Upper lobe of left lung (tissue), 6 donors: ENCODE measurements around the gene LRRN4CL. TPM values are rescaled to one million over a fixed set of nuclear protein-coding genes. Genes with fewer than 3 reads are reported as not detected.

ENCODE experiments used
- ATAC-seq, 2 donors: fragments of 200-7000 bp; cut with Tn5 transposase; one replicate each; pipeline ENCODE4 v1.9.1; 2022; ENCODE audit warnings: mild to moderate bottlenecking in 2 of 2, moderate library complexity in 2 of 2; ENCODE audit not compliant: low FRiP score in 2 of 2
- DNase-seq, 2 donors: peaks; one replicate each; pipeline ENCODE4 v3.0.0-alpha.2; 2019 to 2020
- H3K27ac ChIP-seq, 4 donors: fragments of 200-600 bp; sonication (generic); one replicate each; pipeline ENCODE4 v1.5.1; 2016 to 2019
- H3K27me3 ChIP-seq, 4 donors: fragments of 200-600 bp; sonication (generic); one replicate each; pipeline ENCODE4 v1.5.1; 2017 to 2019
- H3K36me3 ChIP-seq, 4 donors: fragments of 200-600 bp; sonication (generic); one replicate each; pipeline ENCODE4 v1.5.1; 2016 to 2019
- H3K4me1 ChIP-seq, 4 donors: fragments of 200-600 bp; sonication (generic); one replicate each; pipeline ENCODE4 v1.5.1; 2018 to 2019
- H3K4me3 ChIP-seq, 4 donors: fragments of 200-600 bp; sonication (generic); one replicate each; pipeline ENCODE4 v1.5.1; 2017 to 2019; ENCODE audit warnings: mild to moderate bottlenecking in 2 of 4, moderate library complexity in 1 of 4
- H3K9me3 ChIP-seq, 4 donors: fragments of 200-600 bp; sonication (generic); one replicate each; pipeline ENCODE4 v1.5.1; 2018 to 2019
- EP300 ChIP-seq, 4 donors: sonication (generic); formaldehyde crosslinking; IDR thresholded peaks; one replicate each; pipeline ENCODE4 v1.5.1; 2017; ENCODE audit warnings: antibody characterized with exemption in 4 of 4, control low read depth in 2 of 4
- POLR2A ChIP-seq, 4 donors: fragments of 450-650 bp; IDR thresholded peaks; one replicate each; pipeline ENCODE4 v1.5.1; 2016 to 2017; ENCODE audit warnings: antibody characterized with exemption in 4 of 4, mild to moderate bottlenecking in 2 of 4
- POLR2AphosphoS5 ChIP-seq, 2 donors: sonication (generic); formaldehyde crosslinking; IDR thresholded peaks; one replicate each; pipeline ENCODE4 v1.5.1; 2017; ENCODE audit warnings: antibody characterized with exemption in 2 of 2
- WGBS, 2 donors: methylation state at CpG; one replicate each; pipeline ENCODE4 v1.1.5; 2017 to 2018; 5-methylcytosine and 5-hydroxymethylcytosine counted together
- total RNA-seq, 6 donors: library from RNA; depleted of rRNA in 4 of 6; stranded (reverse); fragments of >200 nt in 4 of 6; gene quantifications; one replicate each; pipeline versions ENCODE4 v1.1.0 to v1.2.1, GENCODE V29; 2016 to 2021
- TF ChIP-seq, protein P1 (sequence below), 6 experiments: fragments of 450-650 bp in 4 of 6; fragments of 200-600 bp in 2 of 6; sonication (generic) in 2 of 6; IDR thresholded peaks; one replicate each; pipeline ENCODE4 v1.5.1; 2016 to 2019; ENCODE audit warnings: antibody characterized with exemption in 6 of 6
- donor health status: DM: no; HTN: no; CAD: no; lungs with moderate emphysema.
- donor health status: DM: no; HTN: yes; CAD: no; lungs with severe emphysema.

LRRN4CL gene
- total RNA-seq, 6 donors from 2014 or later, result 0.61 to 6.4 (median 1.8) TPM

- H3K27ac ChIP-seq, result peak overlapping the region; percentile 93 to 98 (median 95)
Measured at GRCh38 chr11:62708392-62708791, 19.1 kb upstream of the LRRN4CL start.

GRCh38 chr11:62707277-62707861, 18.0 kb upstream of the LRRN4CL start, which contains the start of the genes BSCL2 and GNG3:
Gene BSCL2, minus strand, starts transcription at chr11:62707424. Its CDS starts 229 bp downstream, at chr11:62707195.
Gene GNG3, plus strand, starts transcription at chr11:62707676. Its CDS starts 620 bp downstream, at chr11:62708296.
- Histone ChIP-seq H3K27me3 (no peaks in the 10 kb centered on the region), H3K4me1 (peaks cover 31 to 43% (median 38%) of the 10 kb centered on the region in 4 donors), H3K27ac (peak within 1 kb of the TSS; percentile 62 to 98 (median 94)), H3K9me3 (no peaks in the 10 kb centered on the region), H3K36me3 (peaks cover 4 to 21% (median 17%) of the 10 kb centered on the region in 4 donors), H3K4me3 (peak within 1 kb of the TSS; percentile 49 to 85 (median 73))
- no peak for DNase-seq
- WGBS, 2 donors, result 92 to 96% methylated on average over 6 to 9 of the region's 10 CpGs
- TF ChIP-seq EP300 (IDR thresholded peaks at IDR 0.05), result no peak
- no peak for TF ChIP-seq POLR2A (IDR thresholded peaks at IDR 0.05)
- TF ChIP-seq POLR2AphosphoS5 (IDR thresholded peaks at IDR 0.05), result no peak
- TF ChIP-seq, protein P1, sequence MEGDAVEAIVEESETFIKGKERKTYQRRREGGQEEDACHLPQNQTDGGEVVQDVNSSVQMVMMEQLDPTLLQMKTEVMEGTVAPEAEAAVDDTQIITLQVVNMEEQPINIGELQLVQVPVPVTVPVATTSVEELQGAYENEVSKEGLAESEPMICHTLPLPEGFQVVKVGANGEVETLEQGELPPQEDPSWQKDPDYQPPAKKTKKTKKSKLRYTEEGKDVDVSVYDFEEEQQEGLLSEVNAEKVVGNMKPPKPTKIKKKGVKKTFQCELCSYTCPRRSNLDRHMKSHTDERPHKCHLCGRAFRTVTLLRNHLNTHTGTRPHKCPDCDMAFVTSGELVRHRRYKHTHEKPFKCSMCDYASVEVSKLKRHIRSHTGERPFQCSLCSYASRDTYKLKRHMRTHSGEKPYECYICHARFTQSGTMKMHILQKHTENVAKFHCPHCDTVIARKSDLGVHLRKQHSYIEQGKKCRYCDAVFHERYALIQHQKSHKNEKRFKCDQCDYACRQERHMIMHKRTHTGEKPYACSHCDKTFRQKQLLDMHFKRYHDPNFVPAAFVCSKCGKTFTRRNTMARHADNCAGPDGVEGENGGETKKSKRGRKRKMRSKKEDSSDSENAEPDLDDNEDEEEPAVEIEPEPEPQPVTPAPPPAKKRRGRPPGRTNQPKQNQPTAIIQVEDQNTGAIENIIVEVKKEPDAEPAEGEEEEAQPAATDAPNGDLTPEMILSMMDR (IDR thresholded peaks at IDR 0.05), result no peak
- no peak for ATAC-seq

More at GRCh38 chr11:62708392-62708791, 19.1 kb upstream of the LRRN4CL start:
- Histone ChIP-seq H3K36me3 (peaks cover 4 to 29% (median 22%) of the 10 kb centered on the region in 4 donors), H3K4me1 (peaks cover 36 to 51% (median 40%) of the 10 kb centered on the region in 4 donors), H3K4me3 (peak overlapping the region in 3 of 4 donors; percentile 54 to 66 (median 55)), H3K27me3 (no peaks in the 10 kb centered on the region), H3K9me3 (no peaks in the 10 kb centered on the region)
- TF ChIP-seq, protein P1 (IDR thresholded peaks at IDR 0.05), result no peak
- TF ChIP-seq EP300 (IDR thresholded peaks at IDR 0.05) (no peak), POLR2A (IDR thresholded peaks at IDR 0.05) (no peak), POLR2AphosphoS5 (IDR thresholded peaks at IDR 0.05) (no peak)
- WGBS, 2 donors, result 73 to 74% methylated on average over 5 of the region's 5 CpGs
- no peak for DNase-seq
- no peak for ATAC-seq

GRCh38 chr11:62706850-62707247, 17.5 kb upstream of the LRRN4CL start:
- Histone ChIP-seq H3K27me3 (no peaks in the 10 kb centered on the region), H3K9me3 (no peaks in the 10 kb centered on the region), H3K4me3 (peak overlapping the region in 3 of 4 donors; percentile 61 to 85 (median 85)), H3K4me1 (peaks cover 31 to 43% (median 38%) of the 10 kb centered on the region in 4 donors), H3K27ac (peak overlapping the region; percentile 62 to 89 (median 79)), H3K36me3 (peaks cover 0 to 17% (median 11%) of the 10 kb centered on the region in 4 donors)
- TF ChIP-seq POLR2AphosphoS5 (IDR thresholded peaks at IDR 0.05) (no peak), EP300 (IDR thresholded peaks at IDR 0.05) (no peak), POLR2A (IDR thresholded peaks at IDR 0.05) (no peak)
- TF ChIP-seq, protein P1 (IDR thresholded peaks at IDR 0.05), result no peak
- DNase-seq (no peak), ATAC-seq (no peak)
- 81 to 83% methylated on average over 8 of the region's 8 CpGs for WGBS, 2 donors

- Histone ChIP-seq H3K4me1 (peaks cover 31 to 43% (median 38%) of the 10 kb centered on the region in 4 donors), H3K9me3 (no peaks in the 10 kb centered on the region), H3K4me3 (peak overlapping the region; percentile 61 to 86 (median 85)), H3K27ac (peak overlapping the region; percentile 76 to 89 (median 79)), H3K27me3 (no peaks in the 10 kb centered on the region), H3K36me3 (peaks cover 0 to 17% (median 8%) of the 10 kb centered on the region in 4 donors)
- DNase-seq (peak; percentile 98 to 99), ATAC-seq (peak; percentile 94)
- WGBS, 2 donors, result 13 to 22% methylated on average over 12 to 29 of the region's 73 CpGs
- TF ChIP-seq POLR2A (IDR thresholded peaks at IDR 0.05), result peak in 1 of 4 donors; percentile 75
- no peak for TF ChIP-seq EP300 (IDR thresholded peaks at IDR 0.05)
- TF ChIP-seq POLR2AphosphoS5 (IDR thresholded peaks at IDR 0.05), result peak; percentile 52 to 75
- TF ChIP-seq, protein P1 (IDR thresholded peaks at IDR 0.05), result peak in 1 of 6 experiments; percentile 2
Measured at GRCh38 chr11:62705880-62706849, 16.8 kb upstream of the LRRN4CL start.
